ENCODE data around the gene SOD3.

- TF ChIP-seq CTCF (conservative IDR thresholded peaks at IDR 0.05; ENCODE audit: low read depth, low read length) (no peak), EZH2phosphoT487 (IDR thresholded peaks at IDR 0.05; ENCODE audit: borderline replicate concordance, low read length) (no peak)
Observed at GRCh38 chr4:24813732-24814131, 18.4 kb downstream of the SOD3 start.

Data from PC-3 (cell line).